GM21447 (cell line): ENCODE measurements around the gene TMEM120B.

Experiments used
- ATAC-seq: cut with Tn5 transposase; IDR thresholded peaks from one replicate; pipeline ENCODE4 v1.9.1; 2021; ENCODE audit not compliant: unreplicated experiment

The TMEM120B gene

GRCh38 chr12:121812921-121813896, 100.7 kb downstream of the TMEM120B start:
- ATAC-seq, result no peak

GRCh38 chr12:121813951-121814350, 101.4 kb downstream of the TMEM120B start:
- ATAC-seq, result no peak

- no peak for ATAC-seq
Observed at GRCh38 chr12:121814429-121815119, 102.0 kb downstream of the TMEM120B start.

- ATAC-seq, result no peak
Observed at GRCh38 chr12:121815263-121815662, 102.7 kb downstream of the TMEM120B start.

- ATAC-seq, result no peak
Observed at GRCh38 chr12:121816925-121817647, 104.5 kb downstream of the TMEM120B start.

GRCh38 chr12:121817648-121818043, 105.1 kb downstream of the TMEM120B start:
- ATAC-seq, result no peak

- no peak for ATAC-seq
Observed at GRCh38 chr12:121819212-121819949, 106.8 kb downstream of the TMEM120B start.

GRCh38 chr12:121820056-121820455, 107.5 kb downstream of the TMEM120B start:
- ATAC-seq, result no peak

- no peak for ATAC-seq
Observed at GRCh38 chr12:121822393-121823100, 110.0 kb downstream of the TMEM120B start.

- no peak for ATAC-seq
Observed at GRCh38 chr12:121823101-121823726, 110.7 kb downstream of the TMEM120B start.

GRCh38 chr12:121823727-121824115, 111.2 kb downstream of the TMEM120B start:
- no peak for ATAC-seq

GRCh38 chr12:121825041-121825523, 112.5 kb downstream of the TMEM120B start:
- ATAC-seq, result no peak

- no peak for ATAC-seq
Observed at GRCh38 chr12:121826318-121827150, 114.0 kb downstream of the TMEM120B start.

GRCh38 chr12:121827351-121828099, 115.0 kb downstream of the TMEM120B start:
- no peak for ATAC-seq

- ATAC-seq, result no peak
Observed at GRCh38 chr12:121828306-121828705, 115.8 kb downstream of the TMEM120B start.

- ATAC-seq, result no peak
Observed at GRCh38 chr12:121828826-121829225, 116.3 kb downstream of the TMEM120B start.

GRCh38 chr12:121829250-121829918, 116.8 kb downstream of the TMEM120B start:
- ATAC-seq, result no peak
